Right lobe of liver (tissue), 6 donors: Measurements from ENCODE around the gene OGFOD3. TPM values are rescaled to one million over a fixed set of nuclear protein-coding genes. Genes with fewer than 3 reads are reported as not detected.
A peak's percentile ranks its signal among the peaks of the same experiment; 100 is the strongest.

Source experiments
- ATAC-seq, 4 donors: fragments of 200-7000 bp; cut with Tn5 transposase; one replicate each; pipeline ENCODE4 v1.9.1; 2020; ENCODE audit warnings: mild to moderate bottlenecking in 4 of 4, moderate library complexity in 4 of 4
- DNase-seq, 3 donors: peaks; one replicate each; pipeline ENCODE4 v3.0.0-alpha.2; 2020
- H3K27ac ChIP-seq, 3 donors: fragments of 200-600 bp; one replicate each; pipeline ENCODE4 v1.8.0; 2022
- H3K27me3 ChIP-seq, 2 donors: fragments of 200-600 bp; one replicate each; pipeline ENCODE4 v1.8.0; 2022
- H3K36me3 ChIP-seq, 4 donors: fragments of 200-600 bp; sonication (generic) in 1 of 4; one replicate each; pipeline versions ENCODE4 v1.5.1 to v1.8.0; 2017 to 2022; ENCODE audit warnings: control low read depth in 1 of 4
- H3K4me1 ChIP-seq, 4 donors: fragments of 200-600 bp; sonication (generic) in 1 of 4; one replicate each; pipeline versions ENCODE4 v1.5.1 to v1.8.0; 2017 to 2022; ENCODE audit warnings: control low read depth in 1 of 4
- H3K4me3 ChIP-seq, 3 donors: fragments of 200-600 bp; one replicate each; pipeline ENCODE4 v1.8.0; 2022
- H3K9me3 ChIP-seq, 4 donors: fragments of 200-600 bp; sonication (generic) in 1 of 4; one replicate each; pipeline versions ENCODE4 v1.5.1 to v1.8.0; 2017 to 2022; ENCODE audit warnings: control low read depth in 1 of 4
- CTCF ChIP-seq, 4 donors: fragments of 200-600 bp in 3 of 4; fragments of 450-650 bp in 1 of 4; IDR thresholded peaks; one replicate each; pipeline versions ENCODE4 v1.5.1 to v1.8.0; 2016 to 2022; ENCODE audit warnings: antibody characterized with exemption in 4 of 4, mild to moderate bottlenecking in 2 of 4
- POLR2A ChIP-seq: fragments of 450-650 bp; IDR thresholded peaks from one replicate; pipeline ENCODE4 v1.6.1; 2017; ENCODE audit warnings: antibody characterized with exemption, mild to moderate bottlenecking
- WGBS: methylation state at CpG from one replicate; pipeline ENCODE4 v1.1.6; 2018; ENCODE audit warnings: low coverage, low lambda C conversion rate; ENCODE audit not compliant: insufficient coverage; ENCODE audit errors: missing lambda C conversion rate; 5-methylcytosine and 5-hydroxymethylcytosine counted together
- intact Hi-C, 2 donors: fragments of 100-400 bp; cut with DNase I; formaldehyde crosslinking; loops; one replicate each; pipeline versions ENCODE4 v1.11.2 to v1.14.1; 2022
- total RNA-seq, 6 experiments: library from RNA; depleted of rRNA in 2 of 6; stranded (reverse); fragments of >200 nt in 2 of 6; fragmentation: NEBNext Ultra II Directional in 3 of 6; extraction: Animal tissue kit (Norgen Biotek cat#: 25700) in 3 of 6; gene quantifications; one replicate each; pipeline versions ENCODE4 v1.1.0 to v1.2.4, GENCODE V29; 2016 to 2023
- donor health status: DM: no; HTN: yes; CAD: no.
- donor health status: DM: no; HTN: no; CAD: no.
- donor health status: DM: no; HTN: no; CAD: no.
- donor health status: DM: no; HTN: yes; CAD: no.
- donor health status: DM: no; HTN: yes; CAD: no.

OGFOD3 gene
- total RNA-seq, 6 experiments from 2014 or later, result 13.5 to 23.4 (median 16.2) TPM

GRCh38 chr17:82402865-82403264, 15.5 kb downstream of the OGFOD3 start:
- Histone ChIP-seq H3K4me1 (peaks cover 0 to 8% (median 0%) of the 10 kb centered on the region in 4 donors), H3K27ac (no peak overlapping the region), H3K4me3 (no peak overlapping the region), H3K9me3 (no peaks in the 10 kb centered on the region), H3K36me3 (no peaks in the 10 kb centered on the region), H3K27me3 (no peaks in the 10 kb centered on the region)
- TF ChIP-seq CTCF (IDR thresholded peaks at IDR 0.05) (no peak), POLR2A (no peak)
- ATAC-seq (peak; percentile 71 to 82 (median 78)), DNase-seq (no peak)
- WGBS, result 32% methylated on average over 6 of the region's 7 CpGs
- intact Hi-C loops, result no loop called here

GRCh38 chr17:82400830-82401229, 17.6 kb downstream of the OGFOD3 start:
- intact Hi-C loops, result no loop called here
- DNase-seq (peak in 1 of 3 donors; percentile 54), ATAC-seq (peak; percentile 53 to 82 (median 58))
- 58% methylated on average over 18 of the region's 19 CpGs for WGBS
- no peak overlapping the region for H3K27ac ChIP-seq
- H3K4me1 ChIP-seq, result peaks cover 0 to 8% (median 0%) of the 10 kb centered on the region in 4 donors
- TF ChIP-seq CTCF (IDR thresholded peaks at IDR 0.05), result no peak
- no peak for TF ChIP-seq POLR2A
- no peaks in the 10 kb centered on the region for H3K27me3 ChIP-seq
- H3K9me3 ChIP-seq, result no peaks in the 10 kb centered on the region
- H3K4me3 ChIP-seq, result no peak overlapping the region
- no peaks in the 10 kb centered on the region for H3K36me3 ChIP-seq

- 61% methylated on average over 7 of the region's 7 CpGs for WGBS
- no peak for DNase-seq
- Histone ChIP-seq H3K27ac (no peak overlapping the region), H3K4me1 (peaks cover 0 to 8% (median 0%) of the 10 kb centered on the region in 4 donors), H3K36me3 (no peaks in the 10 kb centered on the region), H3K9me3 (no peaks in the 10 kb centered on the region), H3K4me3 (no peak overlapping the region), H3K27me3 (no peaks in the 10 kb centered on the region)
- ATAC-seq, result peak in 2 of 4 donors; percentile 24 to 28
- TF ChIP-seq POLR2A, result no peak
- no peak for TF ChIP-seq CTCF (IDR thresholded peaks at IDR 0.05)
- intact Hi-C loops, result no loop called here
Observed at GRCh38 chr17:82400206-82400605, 18.2 kb downstream of the OGFOD3 start.

- 87% methylated on average over 8 of the region's 18 CpGs for WGBS
- DNase-seq, result no peak
- no peak for ATAC-seq
- Histone ChIP-seq H3K36me3 (no peaks in the 10 kb centered on the region), H3K4me1 (peaks cover 0 to 8% (median 0%) of the 10 kb centered on the region in 4 donors), H3K9me3 (no peaks in the 10 kb centered on the region), H3K27ac (no peak overlapping the region), H3K27me3 (no peaks in the 10 kb centered on the region), H3K4me3 (no peak overlapping the region)
- TF ChIP-seq POLR2A (no peak), CTCF (IDR thresholded peaks at IDR 0.05) (no peak)
- intact Hi-C loops, result no loop called here
Observed at GRCh38 chr17:82399601-82400101, 18.7 kb downstream of the OGFOD3 start.

GRCh38 chr17:82399041-82399441, 19.3 kb downstream of the OGFOD3 start:
- no peaks in the 10 kb centered on the region for H3K36me3 ChIP-seq
- intact Hi-C loops, result no loop called here
- DNase-seq (no peak), ATAC-seq (no peak)
- H3K27me3 ChIP-seq, result no peaks in the 10 kb centered on the region
- H3K4me1 ChIP-seq, result peaks cover 0 to 8% (median 0%) of the 10 kb centered on the region in 4 donors
- H3K4me3 ChIP-seq, result no peak overlapping the region
- 72% methylated on average over 10 of the region's 13 CpGs for WGBS
- H3K27ac ChIP-seq, result no peak overlapping the region
- no peak for TF ChIP-seq CTCF (IDR thresholded peaks at IDR 0.05)
- no peak for TF ChIP-seq POLR2A
- H3K9me3 ChIP-seq, result no peaks in the 10 kb centered on the region
